Measurements from ENCODE around the gene SCAI. TPM values are rescaled to one million over a fixed set of nuclear protein-coding genes. Genes with fewer than 3 reads are reported as not detected.
A peak's percentile ranks its signal among the peaks of the same experiment; 100 is the strongest.

Gene SCAI
- total RNA-seq, 1 experiment from 2014 or later = 3.7 TPM

DNA sequence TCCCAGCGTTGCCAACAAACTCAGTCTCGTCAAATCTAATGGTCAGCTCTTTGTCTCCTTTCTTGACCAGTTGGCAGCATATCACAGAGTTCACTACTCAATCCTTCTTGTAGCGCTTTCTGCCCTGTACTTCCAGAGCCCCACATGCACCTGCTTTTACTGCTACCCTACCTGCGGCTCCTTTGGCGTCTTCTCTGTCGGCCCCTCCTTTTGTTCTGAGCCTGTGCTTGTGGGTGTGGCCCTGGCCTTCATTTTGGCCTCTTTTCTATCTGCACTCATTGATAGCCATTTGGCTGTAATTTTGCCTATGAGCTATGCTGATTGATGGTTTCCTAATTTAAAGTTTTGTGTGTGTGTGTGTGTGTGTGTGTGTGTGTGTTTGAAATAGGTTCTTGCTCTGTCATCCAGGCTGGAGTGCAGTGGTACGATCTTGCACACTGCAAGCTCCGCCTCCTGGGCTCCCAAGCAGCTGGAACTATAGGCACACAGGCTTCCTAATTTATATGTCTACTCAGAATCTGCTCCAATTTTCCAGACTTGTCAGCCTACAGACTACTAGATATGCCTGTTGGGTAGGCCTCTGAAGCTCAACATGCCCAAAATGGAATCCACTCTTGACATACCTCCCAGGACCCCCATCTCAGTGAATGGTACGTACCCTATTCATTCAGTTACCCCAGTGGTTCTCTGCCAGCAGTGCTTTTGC lies 249.1 kb downstream of the SCAI start:
- Mint-ChIP-seq H3K27ac (ENCODE audit: low read depth, unreplicated experiment) (peak overlapping the region; percentile 74), H3K36me3 (ENCODE audit: insufficient read depth, unreplicated experiment) (peaks cover 72% of the 10 kb centered on the region), H3K9me3 (ENCODE audit: unreplicated experiment) (no peaks in the 10 kb centered on the region), H3K27me3 (ENCODE audit: insufficient read depth, unreplicated experiment) (no peaks in the 10 kb centered on the region), H3K4me3 (ENCODE audit: unreplicated experiment) (no peak overlapping the region), H3K4me1 (ENCODE audit: insufficient read depth, unreplicated experiment) (peaks cover 5% of the 10 kb centered on the region)
- ChIA-PET CTCF (interaction anchor here (0.6 to 2.5 kb wide), 25 partner anchors 12 to 1709 kb away, joined by 3 to 19 read pairs (median 4); partner anchors contain the start of genes ARPC5L, NR6A1, RPL35 and WDR38), POLR2A (interaction anchor here (1.3 to 2.5 kb wide), 4 partner anchors 24 to 38 kb away, joined by 6 to 10 read pairs (median 8); partner anchors contain the start of genes ARPC5L and RPL35)
- DNase-seq (ENCODE audit: unreplicated experiment) = no peak
- BruUV-seq (replicated peaks) = no TSS peak
- TF ChIP-seq, protein P1, sequence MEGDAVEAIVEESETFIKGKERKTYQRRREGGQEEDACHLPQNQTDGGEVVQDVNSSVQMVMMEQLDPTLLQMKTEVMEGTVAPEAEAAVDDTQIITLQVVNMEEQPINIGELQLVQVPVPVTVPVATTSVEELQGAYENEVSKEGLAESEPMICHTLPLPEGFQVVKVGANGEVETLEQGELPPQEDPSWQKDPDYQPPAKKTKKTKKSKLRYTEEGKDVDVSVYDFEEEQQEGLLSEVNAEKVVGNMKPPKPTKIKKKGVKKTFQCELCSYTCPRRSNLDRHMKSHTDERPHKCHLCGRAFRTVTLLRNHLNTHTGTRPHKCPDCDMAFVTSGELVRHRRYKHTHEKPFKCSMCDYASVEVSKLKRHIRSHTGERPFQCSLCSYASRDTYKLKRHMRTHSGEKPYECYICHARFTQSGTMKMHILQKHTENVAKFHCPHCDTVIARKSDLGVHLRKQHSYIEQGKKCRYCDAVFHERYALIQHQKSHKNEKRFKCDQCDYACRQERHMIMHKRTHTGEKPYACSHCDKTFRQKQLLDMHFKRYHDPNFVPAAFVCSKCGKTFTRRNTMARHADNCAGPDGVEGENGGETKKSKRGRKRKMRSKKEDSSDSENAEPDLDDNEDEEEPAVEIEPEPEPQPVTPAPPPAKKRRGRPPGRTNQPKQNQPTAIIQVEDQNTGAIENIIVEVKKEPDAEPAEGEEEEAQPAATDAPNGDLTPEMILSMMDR (IDR thresholded peaks at IDR 0.05; ENCODE audit: unreplicated experiment) = no peak
- intact Hi-C loops (cut with micrococcal nuclease) = loop anchor here (1.0 to 2.0 kb wide), 3 partner anchors 21 to 120 kb away; partner anchors contain the start of gene WDR38

Other genes starting within 250 kb of the SCAI start
- 22.8 and 29.9 TPM in 2 replicates for gene GOLGA1, start 202.4 kb downstream of the SCAI start, total RNA-seq (2022)
- 40.7 and 41.7 TPM in 2 replicates for gene PPP6C, start 46.3 kb upstream of the SCAI start, total RNA-seq (2022)
- gene RABEPK, start 57.0 kb upstream of the SCAI start, total RNA-seq (2022) = 21.5 and 37.2 TPM in 2 replicates
- gene HSPA5, start 97.8 kb upstream of the SCAI start, total RNA-seq (2022) = 1,165 and 1,788 TPM in 2 replicates
- gene GAPVD1, start 118.3 kb upstream of the SCAI start, total RNA-seq (2022) = 46.2 and 53.9 TPM in 2 replicates

Data from MCF 10A (cell line).